HG03196 (cell line): ENCODE results near the gene FGFBP1.
A peak's percentile ranks its signal among the peaks of the same experiment; 100 is the strongest.

Source experiments
- ATAC-seq: cut with Tn5 transposase; IDR thresholded peaks from one replicate; pipeline ENCODE4 v1.9.1; 2021; ENCODE audit not compliant: unreplicated experiment

FGFBP1 gene

GRCh38 chr4:15938640-15939039 lies at the start of gene FGFBP1:
FGFBP1 (minus strand) TSS chr4:15938740; CDS start chr4:15936632, 2,108 bp downstream.
- no peak for ATAC-seq

GRCh38 chr4:15988222-15988621 lies 49.7 kb upstream of the FGFBP1 start:
- ATAC-seq: no peak

GRCh38 chr4:15986907-15987306 lies 48.4 kb upstream of the FGFBP1 start:
- no peak for ATAC-seq

GRCh38 chr4:15983610-15984009 lies 45.1 kb upstream of the FGFBP1 start:
- ATAC-seq: no peak

- ATAC-seq: no peak
Observed at GRCh38 chr4:15982842-15983524, 44.4 kb upstream of the FGFBP1 start.

- ATAC-seq: no peak
Observed at GRCh38 chr4:15976456-15977447, 38.2 kb upstream of the FGFBP1 start.

- ATAC-seq: no peak
Observed at GRCh38 chr4:15971068-15971801, 32.7 kb upstream of the FGFBP1 start.

GRCh38 chr4:15968551-15969300 lies 30.2 kb upstream of the FGFBP1 start:
- ATAC-seq: no peak

GRCh38 chr4:15965325-15965724 lies 26.8 kb upstream of the FGFBP1 start:
- ATAC-seq: no peak

GRCh38 chr4:15964159-15964558 lies 25.6 kb upstream of the FGFBP1 start:
- ATAC-seq: no peak

GRCh38 chr4:15963576-15963975 lies 25.0 kb upstream of the FGFBP1 start:
- peak; percentile 65 for ATAC-seq

- no peak for ATAC-seq
Observed at GRCh38 chr4:15963001-15963451, 24.5 kb upstream of the FGFBP1 start, which contains the start of gene FGFBP2. FGFBP2 (minus strand) TSS chr4:15963175; CDS start chr4:15963129, 46 bp downstream.

- ATAC-seq: no peak
Observed at GRCh38 chr4:15961781-15962510, 23.4 kb upstream of the FGFBP1 start.

GRCh38 chr4:15958562-15958961 lies 20.0 kb upstream of the FGFBP1 start:
- no peak for ATAC-seq

GRCh38 chr4:15956179-15956850 lies 17.8 kb upstream of the FGFBP1 start:
- peak; percentile 91 for ATAC-seq

- no peak for ATAC-seq
Observed at GRCh38 chr4:15955670-15956069, 17.1 kb upstream of the FGFBP1 start.

- no peak for ATAC-seq
Observed at GRCh38 chr4:15953625-15954024, 15.1 kb upstream of the FGFBP1 start.

GRCh38 chr4:15951781-15952180 lies 13.2 kb upstream of the FGFBP1 start:
- no peak for ATAC-seq

GRCh38 chr4:15948826-15949225 lies 10.3 kb upstream of the FGFBP1 start:
- no peak for ATAC-seq
